ENCODE results near the gene CA14. TPM values are rescaled to one million over a fixed set of nuclear protein-coding genes. Genes with fewer than 3 reads are reported as not detected.

The CA14 gene
- total and polyA plus RNA-seq, 9 of the 15 experiments (the other 6 are each of a cell fraction or from before 2014, with no cell fraction given): 0.13 to 0.57 (median 0.26) TPM; not detected in 1

GRCh38 chr1:150293433-150294253, 36.1 kb downstream of the CA14 start, which contains the start of gene MRPS21 (continued):
- TF ChIP-seq PHB2 (IDR thresholded peaks at IDR 0.05; ENCODE audit: low read depth) (no peak), ZBTB49 (CRISPR knock-in tag; IDR thresholded peaks at IDR 0.05; ENCODE audit: borderline replicate concordance) (no peak), XRCC4 (IDR thresholded peaks at IDR 0.05; ENCODE audit: extremely low read depth, insufficient read depth, insufficient read length) (no peak), ZNF77 (CRISPR knock-in tag; IDR thresholded peaks at IDR 0.05) (no peak), KAT2B (IDR thresholded peaks at IDR 0.05; ENCODE audit: low read depth, low read length) (no peak), ZNF699 (CRISPR knock-in tag; IDR thresholded peaks at IDR 0.05; ENCODE audit: insufficient replicate concordance) (no peak), SMC3 (conservative IDR thresholded peaks at IDR 0.05; ENCODE audit: insufficient read depth, low read depth, low read length) (no peak), COPS2 (conservative IDR thresholded peaks at IDR 0.05) (no peak), ZNF124 (CRISPR knock-in tag; IDR thresholded peaks at IDR 0.05) (no peak), ZFX (CRISPR knock-in tag; IDR thresholded peaks at IDR 0.05) (peak; percentile 87), ZNF12 (CRISPR knock-in tag; IDR thresholded peaks at IDR 0.05) (no peak), NR1H2 (CRISPR knock-in tag; IDR thresholded peaks at IDR 0.05) (no peak), CXXC5 (CRISPR knock-in tag; IDR thresholded peaks at IDR 0.05) (peak; percentile 73), HNRNPH1 (optimal IDR thresholded peaks at IDR 0.05; ENCODE audit: low read depth, low read length) (no peak), BACH1 (tag; IDR thresholded peaks at IDR 0.05) (peak; percentile 86), NR2C1 (IDR thresholded peaks at IDR 0.05) (peak; percentile 71), NR2C1 (tag; IDR thresholded peaks at IDR 0.05) (peak; percentile 74), WHSC1 (IDR thresholded peaks at IDR 0.05; ENCODE audit: low read length) (no peak), PHTF2 (CRISPR knock-in tag; IDR thresholded peaks at IDR 0.05) (no peak), SRSF9 (IDR thresholded peaks at IDR 0.05; ENCODE audit: borderline replicate concordance, low read depth, low read length) (no peak), KDM1A (IDR thresholded peaks at IDR 0.05) (no peak)
- TF ChIP-seq, protein P1, sequence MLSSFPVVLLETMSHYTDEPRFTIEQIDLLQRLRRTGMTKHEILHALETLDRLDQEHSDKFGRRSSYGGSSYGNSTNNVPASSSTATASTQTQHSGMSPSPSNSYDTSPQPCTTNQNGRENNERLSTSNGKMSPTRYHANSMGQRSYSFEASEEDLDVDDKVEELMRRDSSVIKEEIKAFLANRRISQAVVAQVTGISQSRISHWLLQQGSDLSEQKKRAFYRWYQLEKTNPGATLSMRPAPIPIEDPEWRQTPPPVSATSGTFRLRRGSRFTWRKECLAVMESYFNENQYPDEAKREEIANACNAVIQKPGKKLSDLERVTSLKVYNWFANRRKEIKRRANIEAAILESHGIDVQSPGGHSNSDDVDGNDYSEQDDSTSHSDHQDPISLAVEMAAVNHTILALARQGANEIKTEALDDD (IDR thresholded peaks at IDR 0.05): no peak
- TF ChIP-seq, protein P2, sequence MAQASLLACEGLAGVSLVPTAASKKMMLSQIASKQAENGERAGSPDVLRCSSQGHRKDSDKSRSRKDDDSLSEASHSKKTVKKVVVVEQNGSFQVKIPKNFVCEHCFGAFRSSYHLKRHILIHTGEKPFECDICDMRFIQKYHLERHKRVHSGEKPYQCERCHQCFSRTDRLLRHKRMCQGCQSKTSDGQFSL (CRISPR knock-in tag; IDR thresholded peaks at IDR 0.05): no peak
- TF ChIP-seq, protein P2 (tag; IDR thresholded peaks at IDR 0.05): no peak
- TF ChIP-seq, protein P3, sequence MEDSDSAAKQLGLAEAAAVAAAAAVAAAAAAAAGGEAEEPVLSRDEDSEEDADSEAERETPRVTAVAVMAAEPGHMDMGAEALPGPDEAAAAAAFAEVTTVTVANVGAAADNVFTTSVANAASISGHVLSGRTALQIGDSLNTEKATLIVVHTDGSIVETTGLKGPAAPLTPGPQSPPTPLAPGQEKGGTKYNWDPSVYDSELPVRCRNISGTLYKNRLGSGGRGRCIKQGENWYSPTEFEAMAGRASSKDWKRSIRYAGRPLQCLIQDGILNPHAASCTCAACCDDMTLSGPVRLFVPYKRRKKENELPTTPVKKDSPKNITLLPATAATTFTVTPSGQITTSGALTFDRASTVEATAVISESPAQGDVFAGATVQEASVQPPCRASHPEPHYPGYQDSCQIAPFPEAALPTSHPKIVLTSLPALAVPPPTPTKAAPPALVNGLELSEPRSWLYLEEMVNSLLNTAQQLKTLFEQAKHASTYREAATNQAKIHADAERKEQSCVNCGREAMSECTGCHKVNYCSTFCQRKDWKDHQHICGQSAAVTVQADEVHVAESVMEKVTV (CRISPR knock-in tag; IDR thresholded peaks at IDR 0.05): no peak

All from K562 (cell line).